SK-N-SH treated with all-trans-retinoic acid at 6 μM for 48 hours (cell line): ENCODE data around the gene CNOT10.

Experiments used
- ATAC-seq: fragments of 200-7000 bp; cut with Tn5 transposase; 3 replicates; pipeline ENCODE4 v1.9.1; 2020; ENCODE audit warnings: mild to moderate bottlenecking, moderate library complexity
- BACH2 ChIP-seq: fragments of 250-450 bp; sonication (Bioruptor Pico); IDR thresholded peaks from 2 replicates; pipeline ENCODE4 v1.9.0; 2021; ENCODE audit warnings: mild to moderate bottlenecking, borderline replicate concordance
- ESRRG ChIP-seq: fragments of 250-450 bp; sonication (Bioruptor Pico); IDR thresholded peaks from 2 replicates; pipeline ENCODE4 v1.6.1; 2021; ENCODE audit warnings: mild to moderate bottlenecking
- GLIS3 ChIP-seq: fragments of 250-450 bp; sonication (Bioruptor Pico); IDR thresholded peaks from 2 replicates; pipeline ENCODE4 v1.5.0; 2020; ENCODE audit warnings: mild to moderate bottlenecking, moderate library complexity
- OSR1 ChIP-seq: fragments of 250-450 bp; sonication (Bioruptor Pico); IDR thresholded peaks from 2 replicates; pipeline ENCODE4 v1.8.0; 2022; ENCODE audit warnings: moderate library complexity, mild to moderate bottlenecking, inconsistent platforms
- PATZ1 ChIP-seq: fragments of 250-450 bp; sonication (Bioruptor Pico); IDR thresholded peaks from 2 replicates; pipeline ENCODE4 v1.8.0; 2020; ENCODE audit warnings: mild to moderate bottlenecking, moderate library complexity, borderline replicate concordance
- PPARA ChIP-seq: fragments of 250-450 bp; sonication (Bioruptor Pico); IDR thresholded peaks from 2 replicates; pipeline ENCODE4 v1.5.0; 2020; ENCODE audit warnings: mild to moderate bottlenecking, borderline replicate concordance
- SNAI2 ChIP-seq: fragments of 250-450 bp; sonication (Bioruptor Pico); IDR thresholded peaks from 2 replicates; pipeline ENCODE4 v1.5.0; 2020; ENCODE audit warnings: mild to moderate bottlenecking, moderate library complexity
- TCF4 ChIP-seq: fragments of 250-450 bp; sonication (Bioruptor Pico); IDR thresholded peaks from 2 replicates; pipeline ENCODE4 v1.8.0; 2021; ENCODE audit warnings: mild to moderate bottlenecking, moderate library complexity, borderline replicate concordance
- TOX ChIP-seq: fragments of 250-450 bp; sonication (Bioruptor Pico); IDR thresholded peaks from 2 replicates; pipeline ENCODE4 v1.8.0; 2021; ENCODE audit warnings: mild to moderate bottlenecking, moderate library complexity, borderline replicate concordance
- TSHZ2 ChIP-seq: fragments of 250-450 bp; sonication (Bioruptor Pico); IDR thresholded peaks from 2 replicates; pipeline ENCODE4 v1.5.0; 2020; ENCODE audit warnings: mild to moderate bottlenecking, moderate library complexity
- ZC3H10 ChIP-seq: fragments of 250-450 bp; sonication (Bioruptor Pico); IDR thresholded peaks from 2 replicates; pipeline ENCODE4 v1.5.1; 2021; ENCODE audit warnings: mild to moderate bottlenecking, moderate library complexity
- ZFP3 ChIP-seq: fragments of 250-450 bp; sonication (Bioruptor Pico); IDR thresholded peaks from 2 replicates; pipeline ENCODE4 v1.5.0; 2020; ENCODE audit warnings: mild to moderate bottlenecking, moderate library complexity
- ZFP30 ChIP-seq: fragments of 450-650 bp; formaldehyde crosslinking; IDR thresholded peaks from 2 replicates; pipeline ENCODE4 v1.5.0; 2022; ENCODE audit warnings: mild to moderate bottlenecking, moderate library complexity
- ZNF565 ChIP-seq: fragments of 450-650 bp; formaldehyde crosslinking; conservative IDR thresholded peaks from 2 replicates; pipeline ENCODE4 v1.5.0; 2020; ENCODE audit warnings: low read depth, mild to moderate bottlenecking, moderate library complexity
- ZNF70 ChIP-seq: fragments of 450-650 bp; formaldehyde crosslinking; IDR thresholded peaks from 2 replicates; pipeline ENCODE4 v1.5.0; 2020; ENCODE audit warnings: mild to moderate bottlenecking, moderate library complexity
- TF ChIP-seq, protein P1 (sequence below): fragments of 250-450 bp; sonication (Bioruptor Pico); IDR thresholded peaks from 2 replicates; pipeline ENCODE4 v1.5.1; 2021; ENCODE audit warnings: mild to moderate bottlenecking, moderate library complexity
- TF ChIP-seq, protein P2 (sequence below): fragments of 250-450 bp; sonication (Bioruptor Pico); IDR thresholded peaks from 2 replicates; pipeline ENCODE4 v1.5.1; 2020; ENCODE audit warnings: low read depth, mild to moderate bottlenecking, moderate library complexity
- TF ChIP-seq, protein P3 (sequence below): fragments of 250-450 bp; sonication (Bioruptor Pico); IDR thresholded peaks from 2 replicates; pipeline ENCODE4 v1.8.0; 2021; ENCODE audit warnings: low read depth, mild to moderate bottlenecking, moderate library complexity, borderline replicate concordance

Gene CNOT10

GRCh38 chr3:32759342-32759741 lies 74.4 kb downstream of the CNOT10 start:
- ATAC-seq = no peak

DNA sequence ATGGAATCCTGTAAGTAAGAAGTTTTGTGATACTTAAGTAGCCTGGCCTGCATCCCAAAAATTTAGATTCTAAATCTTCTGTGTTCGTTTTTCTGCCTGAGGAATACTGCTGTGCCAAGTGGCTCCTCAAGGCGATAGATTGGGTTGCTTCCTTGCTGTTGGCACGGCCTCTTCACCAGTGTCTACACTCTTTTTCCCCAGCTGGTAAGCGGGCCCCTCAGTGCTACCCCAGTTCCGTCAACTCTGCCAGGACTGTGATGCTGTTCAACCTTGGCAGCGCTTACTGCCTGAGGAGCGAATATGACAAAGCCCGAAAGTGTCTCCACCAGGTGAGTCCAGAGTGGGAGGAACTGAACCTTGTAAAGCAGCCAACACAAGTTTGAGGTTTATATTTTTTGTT lies 79.5 kb downstream of the CNOT10 start:
- ATAC-seq = no peak
- TF ChIP-seq ZFP30 (CRISPR knock-in tag) = no peak
- no peak for TF ChIP-seq GLIS3
- TF ChIP-seq, all 23 proteins: peak for 0

More at GRCh38 chr3:32759342-32759741, 74.4 kb downstream of the CNOT10 start:
- TF ChIP-seq ZNF70 (CRISPR knock-in tag) = no peak
- TF ChIP-seq, all 23 proteins: peak for 0

GRCh38 chr3:32778389-32778788 lies 93.4 kb downstream of the CNOT10 start:
- TF ChIP-seq GLIS3 = no peak
- no peak for TF ChIP-seq TCF4 (CRISPR knock-in tag)
- TF ChIP-seq TOX (CRISPR knock-in tag) = no peak
- TF ChIP-seq PPARA (CRISPR knock-in tag) = no peak
- no peak for TF ChIP-seq OSR1 (CRISPR knock-in tag)
- TF ChIP-seq ESRRG (CRISPR knock-in tag) = no peak
- no peak for TF ChIP-seq ZNF565 (CRISPR knock-in tag)
- TF ChIP-seq, protein P1, sequence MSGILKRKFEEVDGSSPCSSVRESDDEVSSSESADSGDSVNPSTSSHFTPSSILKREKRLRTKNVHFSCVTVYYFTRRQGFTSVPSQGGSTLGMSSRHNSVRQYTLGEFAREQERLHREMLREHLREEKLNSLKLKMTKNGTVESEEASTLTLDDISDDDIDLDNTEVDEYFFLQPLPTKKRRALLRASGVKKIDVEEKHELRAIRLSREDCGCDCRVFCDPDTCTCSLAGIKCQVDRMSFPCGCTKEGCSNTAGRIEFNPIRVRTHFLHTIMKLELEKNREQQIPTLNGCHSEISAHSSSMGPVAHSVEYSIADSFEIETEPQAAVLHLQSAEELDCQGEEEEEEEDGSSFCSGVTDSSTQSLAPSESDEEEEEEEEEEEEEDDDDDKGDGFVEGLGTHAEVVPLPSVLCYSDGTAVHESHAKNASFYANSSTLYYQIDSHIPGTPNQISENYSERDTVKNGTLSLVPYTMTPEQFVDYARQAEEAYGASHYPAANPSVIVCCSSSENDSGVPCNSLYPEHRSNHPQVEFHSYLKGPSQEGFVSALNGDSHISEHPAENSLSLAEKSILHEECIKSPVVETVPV = no peak
- no peak for ATAC-seq

- TF ChIP-seq GLIS3 (no peak), TOX (CRISPR knock-in tag) (no peak), ZNF70 (CRISPR knock-in tag) (no peak), ESRRG (CRISPR knock-in tag) (no peak), ZC3H10 (no peak), PATZ1 (CRISPR knock-in tag) (no peak), ZFP30 (CRISPR knock-in tag) (no peak), SNAI2 (CRISPR knock-in tag) (no peak), ZNF565 (CRISPR knock-in tag) (no peak), TSHZ2 (CRISPR knock-in tag) (no peak), TCF4 (CRISPR knock-in tag) (no peak), BACH2 (CRISPR knock-in tag) (no peak), ZFP3 (CRISPR knock-in tag) (no peak)
- TF ChIP-seq, protein P2, sequence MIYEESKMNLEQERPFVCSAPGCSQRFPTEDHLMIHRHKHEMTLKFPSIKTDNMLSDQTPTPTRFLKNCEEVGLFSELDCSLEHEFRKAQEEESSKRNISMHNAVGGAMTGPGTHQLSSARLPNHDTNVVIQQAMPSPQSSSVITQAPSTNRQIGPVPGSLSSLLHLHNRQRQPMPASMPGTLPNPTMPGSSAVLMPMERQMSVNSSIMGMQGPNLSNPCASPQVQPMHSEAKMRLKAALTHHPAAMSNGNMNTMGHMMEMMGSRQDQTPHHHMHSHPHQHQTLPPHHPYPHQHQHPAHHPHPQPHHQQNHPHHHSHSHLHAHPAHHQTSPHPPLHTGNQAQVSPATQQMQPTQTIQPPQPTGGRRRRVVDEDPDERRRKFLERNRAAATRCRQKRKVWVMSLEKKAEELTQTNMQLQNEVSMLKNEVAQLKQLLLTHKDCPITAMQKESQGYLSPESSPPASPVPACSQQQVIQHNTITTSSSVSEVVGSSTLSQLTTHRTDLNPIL (CRISPR knock-in tag) = no peak
- TF ChIP-seq, protein P3, sequence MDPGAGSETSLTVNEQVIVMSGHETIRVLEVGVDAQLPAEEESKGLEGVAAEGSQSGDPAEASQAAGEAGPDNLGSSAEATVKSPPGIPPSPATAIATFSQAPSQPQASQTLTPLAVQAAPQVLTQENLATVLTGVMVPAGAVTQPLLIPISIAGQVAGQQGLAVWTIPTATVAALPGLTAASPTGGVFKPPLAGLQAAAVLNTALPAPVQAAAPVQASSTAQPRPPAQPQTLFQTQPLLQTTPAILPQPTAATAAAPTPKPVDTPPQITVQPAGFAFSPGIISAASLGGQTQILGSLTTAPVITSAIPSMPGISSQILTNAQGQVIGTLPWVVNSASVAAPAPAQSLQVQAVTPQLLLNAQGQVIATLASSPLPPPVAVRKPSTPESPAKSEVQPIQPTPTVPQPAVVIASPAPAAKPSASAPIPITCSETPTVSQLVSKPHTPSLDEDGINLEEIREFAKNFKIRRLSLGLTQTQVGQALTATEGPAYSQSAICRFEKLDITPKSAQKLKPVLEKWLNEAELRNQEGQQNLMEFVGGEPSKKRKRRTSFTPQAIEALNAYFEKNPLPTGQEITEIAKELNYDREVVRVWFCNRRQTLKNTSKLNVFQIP (CRISPR knock-in tag) = no peak
- TF ChIP-seq, all 23 proteins: peak for 0
- no peak for ATAC-seq
Measured at GRCh38 chr3:32780071-32780734, 95.2 kb downstream of the CNOT10 start.
